OCI-M1 (cell line): Measurements from ENCODE around the gene TOM1.
"Not testable (repeated sequence)": the region's sequence is repeated elsewhere in the genome, so short reads cannot be mapped to it uniquely, and the experiment has no call there.

Experiments used
- DNase-seq: peaks from one replicate; lab custom pipeline; 2025; lab: John Stamatoyannopoulos, UW

TOM1 gene

GRCh38 chr22:35345808-35346505, 46.3 kb downstream of the TOM1 start:
- DNase-seq, result no peak

- no peak for DNase-seq
Observed at GRCh38 chr22:35346596-35347220, 47.0 kb downstream of the TOM1 start.

DNA sequence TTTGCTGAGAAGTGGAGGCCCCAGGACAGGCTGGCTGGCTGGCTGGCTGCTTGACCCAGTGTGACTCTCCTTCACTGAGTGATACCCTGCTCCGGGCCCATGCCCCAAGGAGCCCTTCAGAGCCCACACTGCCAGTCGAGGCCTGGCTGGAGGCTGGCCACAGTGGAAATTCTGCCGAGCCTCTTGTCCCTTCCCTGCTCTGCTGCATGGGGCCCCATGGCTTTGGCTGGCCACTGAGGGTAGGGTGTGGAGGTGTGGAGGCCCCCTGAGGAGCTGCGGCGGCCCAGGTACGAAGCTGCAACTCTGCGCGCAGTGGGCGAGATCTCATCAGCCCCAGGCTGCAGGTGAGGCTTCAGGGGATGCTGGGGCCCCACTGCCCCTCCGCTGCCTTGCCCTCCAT, 47.8 kb downstream of the TOM1 start:
- DNase-seq, result no peak

DNA sequence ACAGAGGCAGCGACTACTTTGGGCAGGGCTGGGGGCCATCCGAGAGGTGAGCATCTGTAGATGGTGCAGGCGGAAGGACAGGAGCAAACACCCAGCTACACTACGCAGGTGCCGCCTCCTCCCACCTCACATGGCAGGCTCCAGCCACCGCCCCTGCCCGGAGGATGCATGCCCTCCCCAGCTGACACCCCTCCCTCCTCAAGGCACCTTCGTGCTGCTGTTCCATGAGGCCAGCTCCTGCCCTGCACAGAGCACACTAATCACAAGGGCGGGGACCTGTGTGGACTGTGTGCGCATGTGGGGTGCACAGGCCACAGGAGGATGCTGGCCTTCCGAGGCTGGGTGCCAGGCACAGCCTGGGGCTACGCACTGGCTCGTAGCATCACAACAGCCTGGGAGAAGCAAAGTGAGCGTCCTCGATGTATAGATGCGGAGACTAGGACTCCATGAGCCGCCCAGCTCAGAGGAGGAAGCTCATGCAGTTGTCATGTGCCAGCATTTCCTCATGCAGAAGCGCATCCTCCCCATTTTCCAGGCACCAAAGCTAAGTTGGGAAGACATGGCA, 48.4 kb downstream of the TOM1 start:
- no peak for DNase-seq

DNA sequence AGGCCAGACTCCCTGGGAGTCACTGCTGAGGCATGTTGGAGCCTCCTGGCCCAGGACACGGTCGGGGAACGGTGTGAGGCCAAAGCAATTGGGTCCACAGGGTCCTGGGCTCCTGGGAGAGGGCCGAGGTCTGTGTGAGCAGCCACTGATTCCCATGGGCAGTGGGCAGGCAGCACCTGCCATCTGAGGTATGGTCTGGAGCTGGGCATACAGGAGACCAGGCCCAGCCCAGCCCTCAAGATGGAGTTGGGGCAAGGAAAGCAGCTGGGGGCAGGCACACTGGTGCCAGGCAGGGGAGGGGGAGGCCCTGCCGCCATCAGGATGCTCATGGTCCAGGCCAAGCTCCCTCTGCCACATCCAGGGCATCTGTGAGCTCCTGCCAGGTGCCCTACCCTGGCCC, 49.0 kb downstream of the TOM1 start:
- DNase-seq, result no peak

DNA sequence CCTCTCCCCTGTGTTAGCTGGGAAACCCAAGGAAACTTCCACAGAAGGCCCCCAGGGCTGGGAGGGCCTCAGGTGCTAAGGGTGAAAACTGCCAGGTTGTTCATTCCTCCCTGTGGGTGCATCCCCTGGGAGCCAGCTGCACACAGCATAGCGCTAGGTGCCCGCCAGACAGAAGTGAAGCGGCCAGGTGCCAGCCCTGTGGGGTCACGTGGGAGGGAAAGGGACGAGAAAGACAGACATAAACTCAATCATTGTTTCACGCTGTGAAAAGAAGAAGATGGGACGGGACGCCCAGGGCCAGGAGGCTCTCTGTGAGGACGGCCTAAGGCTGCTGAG, 49.6 kb downstream of the TOM1 start:
- DNase-seq, result no peak

GRCh38 chr22:35349704-35350538, 50.2 kb downstream of the TOM1 start:
- no peak for DNase-seq

GRCh38 chr22:35350539-35351503, 51.1 kb downstream of the TOM1 start:
- DNase-seq, result peak; percentile 81

- DNase-seq, result peak; percentile 68
Observed at GRCh38 chr22:35352214-35353111, 52.8 kb downstream of the TOM1 start.

DNA sequence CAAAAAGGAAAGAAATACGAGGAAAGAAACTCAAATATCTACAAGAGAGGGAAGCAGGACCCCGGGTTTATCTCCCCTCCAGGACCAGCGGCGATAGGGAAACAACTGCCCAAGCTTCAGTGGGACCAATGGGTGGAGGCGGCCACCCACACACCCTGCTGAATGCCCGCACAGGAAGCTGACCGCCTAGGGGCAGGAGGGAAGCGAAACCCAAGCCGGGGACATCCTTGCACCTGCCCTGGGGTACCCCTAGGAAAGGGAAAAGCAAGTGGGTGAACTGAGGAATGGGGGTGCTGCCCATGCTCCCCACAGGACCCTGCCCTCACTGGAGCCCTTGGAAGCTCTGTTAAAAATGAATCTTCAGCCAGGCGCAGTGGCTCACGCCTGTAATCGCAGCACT, 53.6 kb downstream of the TOM1 start:
- no peak for DNase-seq

DNA sequence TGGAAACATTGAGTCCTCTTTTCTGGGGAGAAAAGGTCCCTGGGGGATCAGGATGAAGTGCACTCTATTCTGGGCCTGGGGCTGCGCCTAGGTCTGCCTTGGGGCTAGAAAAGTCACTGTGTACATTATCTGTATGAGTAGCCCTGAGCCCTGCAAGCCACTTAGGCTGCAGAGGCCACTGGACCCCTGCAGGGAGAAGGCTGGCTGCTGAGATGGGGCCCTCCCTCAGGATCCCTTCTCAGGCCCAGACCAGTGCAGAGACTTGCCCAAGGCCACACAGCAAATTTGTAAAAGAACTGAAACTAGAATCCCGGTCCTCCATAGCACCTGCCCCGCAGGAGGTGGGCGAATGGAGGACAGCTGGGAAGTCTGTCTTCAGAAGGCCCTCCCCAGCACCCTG, 54.4 kb downstream of the TOM1 start:
- no peak for DNase-seq

GRCh38 chr22:35357883-35358621, 58.4 kb downstream of the TOM1 start:
- no peak for DNase-seq

- no peak for DNase-seq
Observed at GRCh38 chr22:35359380-35360065, 59.8 kb downstream of the TOM1 start.

DNA sequence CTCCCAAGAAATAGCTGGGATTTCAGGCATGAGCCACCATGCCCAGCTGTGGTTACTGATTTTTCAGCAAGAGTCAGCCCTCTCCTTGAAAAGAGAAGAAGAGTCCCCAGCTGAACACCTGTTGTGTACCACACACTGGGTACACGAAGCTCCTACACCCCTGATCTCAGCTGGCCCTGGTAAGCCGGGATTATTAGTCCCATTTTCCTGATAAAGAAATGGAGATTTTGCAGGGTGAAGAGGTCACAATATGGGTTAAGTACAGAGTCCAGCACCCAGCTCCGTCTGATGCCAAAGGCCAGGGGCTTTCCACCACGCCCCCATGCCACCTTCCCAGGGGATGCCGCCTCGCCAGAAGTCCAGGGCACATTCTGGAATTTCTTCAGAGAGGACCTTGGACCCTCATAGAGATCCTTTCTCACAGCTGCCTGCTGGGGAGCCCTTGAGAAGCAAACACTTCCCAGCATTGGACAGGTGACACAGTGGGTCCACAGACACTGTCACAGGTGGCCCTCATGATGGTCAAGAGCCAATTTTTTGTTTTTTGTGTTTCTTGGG, 61.4 kb downstream of the TOM1 start:
- no peak for DNase-seq

DNA sequence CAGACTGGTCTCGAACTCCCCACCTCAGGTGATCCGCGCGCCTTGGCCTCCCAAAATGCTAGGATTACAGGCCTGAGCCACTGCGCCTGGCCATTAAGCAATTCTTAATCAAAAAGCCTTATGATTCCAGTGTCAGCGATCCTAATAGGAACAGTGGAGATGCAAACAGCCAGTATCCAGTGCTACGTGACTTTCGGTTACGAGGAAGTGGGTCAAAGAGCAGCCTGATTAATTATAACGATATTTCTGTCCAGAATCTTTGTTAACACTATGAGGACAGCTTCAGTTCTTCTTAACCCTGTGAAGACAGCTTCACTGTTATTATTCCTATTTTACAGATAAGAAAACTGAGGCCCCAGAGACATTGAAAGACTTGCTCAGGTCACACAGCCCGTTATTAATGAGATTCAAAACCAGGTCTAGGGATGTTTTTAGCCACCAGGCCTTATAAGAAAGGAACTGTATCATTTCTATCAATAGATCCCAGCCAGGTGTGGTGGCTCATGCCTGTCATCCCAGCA, 63.9 kb downstream of the TOM1 start:
- no peak for DNase-seq

DNA sequence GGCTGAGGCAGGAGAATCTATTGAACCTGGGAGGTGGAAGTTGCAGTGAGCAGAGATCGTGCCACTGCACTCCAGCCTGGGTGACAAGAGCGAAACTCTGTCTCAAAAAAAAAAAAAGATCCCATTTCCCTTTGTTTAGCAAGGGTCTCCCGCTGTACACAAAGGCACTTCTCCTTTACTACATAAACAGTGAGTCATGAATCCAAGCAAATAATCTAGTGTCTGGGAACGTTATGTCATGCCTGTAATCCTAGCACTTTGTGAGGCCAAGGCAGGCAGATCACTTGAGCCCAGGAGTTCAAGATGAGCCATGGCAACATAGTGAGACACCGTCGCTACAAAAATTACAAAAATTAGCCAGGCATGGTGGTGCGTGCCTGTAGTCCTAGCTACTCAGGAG, 64.5 kb downstream of the TOM1 start:
- not testable (repeated sequence) for DNase-seq

GRCh38 chr22:35367331-35367886, 67.7 kb downstream of the TOM1 start:
- DNase-seq, result peak; percentile 66

DNA sequence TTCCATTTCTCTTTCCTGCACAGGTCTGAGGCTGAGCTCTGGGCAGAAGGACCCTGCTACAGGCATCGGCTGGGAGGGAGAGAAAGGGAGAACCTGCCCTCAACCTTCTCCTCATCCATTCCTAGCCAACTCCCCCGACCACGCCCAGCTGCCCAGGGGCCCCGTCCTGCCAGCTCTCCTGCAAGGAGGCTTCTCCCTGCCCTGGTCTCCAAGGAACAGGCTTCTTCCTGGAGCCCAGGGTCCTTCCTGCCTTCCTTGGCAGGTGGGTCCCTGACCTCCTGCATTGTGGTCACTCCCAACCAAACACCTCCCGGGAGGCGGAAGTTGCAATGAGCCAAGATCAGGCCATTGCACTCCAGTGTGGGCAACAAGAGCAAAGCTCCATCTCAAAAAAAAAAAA, 68.7 kb downstream of the TOM1 start:
- DNase-seq, result no peak
